NCI-H526 treated with DMSO at 0.1 percent for 48 hours (cell line): ENCODE measurements around the gene NR2F2.

Source experiments
- DNase-seq: peaks from one replicate; lab custom pipeline; 2025; lab: John Stamatoyannopoulos, UW

Gene NR2F2

DNA sequence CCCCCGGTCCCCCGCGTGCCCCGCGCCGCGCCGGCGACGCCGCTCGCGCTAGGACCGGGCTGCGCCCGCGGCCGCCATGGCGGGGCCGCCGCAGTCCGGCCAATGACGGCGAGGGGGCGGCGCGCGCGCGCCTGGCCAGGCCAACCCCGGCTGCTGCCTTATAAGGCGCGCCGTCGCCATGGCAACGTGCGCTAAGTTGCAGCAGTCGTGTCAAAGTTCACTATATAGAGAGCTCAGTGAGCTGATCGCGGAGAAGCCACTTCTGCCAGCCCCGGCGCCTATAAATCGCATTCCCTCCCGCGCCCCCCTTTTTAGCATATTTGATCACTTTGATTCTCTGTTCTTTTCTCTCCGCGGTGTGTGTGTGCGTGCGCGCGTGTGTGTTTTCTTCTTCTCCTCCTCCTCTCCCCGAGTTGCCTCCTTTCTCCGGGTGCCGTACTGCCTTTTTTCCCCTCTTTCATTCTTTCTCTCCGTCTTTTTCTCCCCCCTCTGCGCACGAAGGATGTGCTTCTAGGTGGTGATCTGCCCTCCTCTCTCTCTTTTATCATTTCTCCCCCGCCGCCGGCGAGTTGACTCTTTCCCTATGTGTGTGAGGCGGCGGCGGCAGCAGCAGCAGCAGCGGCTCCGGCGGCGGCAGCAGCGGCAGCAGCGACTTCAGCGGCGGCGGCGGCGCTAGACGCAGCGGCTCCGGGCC, at the start of gene NR2F2:
Gene NR2F2 (plus strand): TSS at position 251 of the 694 bp plus-strand sequence. CDS start 1,406 bp downstream, outside the sequence.
- peak; percentile 91 for DNase-seq

DNA sequence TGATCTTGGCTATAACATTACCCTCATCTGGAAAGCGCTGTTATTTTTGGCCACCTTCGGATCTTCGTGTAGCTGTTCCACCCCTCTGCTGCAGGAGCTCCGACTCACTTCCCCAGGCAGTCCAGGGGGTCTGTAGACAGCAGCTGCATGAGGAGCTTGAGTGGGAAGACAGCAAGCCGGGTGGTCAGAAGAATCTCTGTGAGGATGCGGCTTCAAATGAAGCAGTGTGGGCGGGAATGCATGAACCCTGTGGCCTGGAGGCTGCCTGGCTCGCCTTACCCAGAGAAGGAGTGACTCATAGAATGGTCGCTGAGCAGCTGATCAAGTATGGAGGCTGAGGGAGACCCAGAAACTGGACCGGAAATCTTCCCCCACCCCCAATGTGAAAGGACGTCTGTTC, 45.2 kb upstream of the NR2F2 start:
- DNase-seq = no peak

DNA sequence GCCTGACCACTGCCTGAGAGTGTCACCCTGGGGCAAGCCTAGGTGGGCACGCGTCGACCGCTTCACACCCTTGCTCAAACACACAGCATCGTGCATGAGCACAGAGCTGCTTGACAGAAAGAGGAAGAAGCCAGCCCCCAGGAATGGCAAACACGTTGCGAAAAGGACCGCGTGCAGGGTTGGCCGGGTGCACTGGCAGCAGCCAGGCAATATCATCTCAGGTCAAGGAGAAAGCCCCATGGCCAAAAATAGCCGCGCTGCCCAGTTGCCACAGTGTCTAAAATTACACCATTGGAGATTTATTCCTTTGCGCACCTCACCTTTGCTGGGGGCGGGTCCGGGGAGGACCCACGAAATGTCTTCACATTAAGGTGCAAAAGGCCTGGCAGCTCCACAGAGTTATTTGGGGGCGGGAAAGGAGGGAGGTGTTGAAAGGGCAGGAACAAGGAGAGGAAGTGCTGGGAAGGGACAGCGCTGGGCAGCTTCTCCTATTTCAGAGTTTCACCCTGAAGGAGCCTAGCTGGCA, 44.7 kb upstream of the NR2F2 start:
- no peak for DNase-seq

DNA sequence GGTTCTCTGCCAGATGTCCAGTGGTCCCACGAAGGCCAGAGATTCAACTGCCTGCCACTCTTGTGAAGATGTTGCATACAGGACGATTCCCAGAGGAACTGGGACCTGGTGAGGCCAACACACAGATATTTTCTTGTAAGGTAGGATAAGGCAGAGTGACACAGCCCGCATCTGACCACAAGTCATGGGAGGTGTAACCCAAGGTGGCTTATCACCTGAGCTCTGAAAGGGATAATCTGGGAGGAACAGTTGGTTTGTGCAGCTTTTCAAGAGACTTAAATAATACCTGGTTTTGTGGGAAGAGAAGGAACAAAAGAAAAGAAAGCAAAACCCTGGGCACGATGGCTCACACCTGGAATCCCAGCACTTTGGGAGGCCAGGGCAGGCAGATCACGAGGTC, 39.8 kb upstream of the NR2F2 start:
- DNase-seq = no peak

DNA sequence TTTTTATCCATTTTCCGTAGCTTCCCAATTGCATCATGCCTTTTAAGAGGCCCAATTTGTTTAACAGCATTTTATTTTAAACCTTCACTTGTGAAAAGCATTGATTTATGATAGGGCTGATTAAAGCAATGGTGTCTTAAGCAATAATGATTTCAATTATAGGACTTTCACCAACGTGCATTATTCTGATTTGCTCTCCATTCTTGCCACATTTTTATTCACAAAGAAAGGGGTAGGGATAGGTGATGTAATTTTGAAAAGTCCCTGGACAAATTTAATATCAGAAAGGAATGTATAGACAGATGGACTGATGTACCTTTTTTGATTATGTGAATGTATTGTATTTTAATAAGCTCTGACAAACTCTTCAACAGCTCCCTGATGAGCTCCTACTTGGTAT, 37.9 kb upstream of the NR2F2 start:
- no peak for DNase-seq

DNA sequence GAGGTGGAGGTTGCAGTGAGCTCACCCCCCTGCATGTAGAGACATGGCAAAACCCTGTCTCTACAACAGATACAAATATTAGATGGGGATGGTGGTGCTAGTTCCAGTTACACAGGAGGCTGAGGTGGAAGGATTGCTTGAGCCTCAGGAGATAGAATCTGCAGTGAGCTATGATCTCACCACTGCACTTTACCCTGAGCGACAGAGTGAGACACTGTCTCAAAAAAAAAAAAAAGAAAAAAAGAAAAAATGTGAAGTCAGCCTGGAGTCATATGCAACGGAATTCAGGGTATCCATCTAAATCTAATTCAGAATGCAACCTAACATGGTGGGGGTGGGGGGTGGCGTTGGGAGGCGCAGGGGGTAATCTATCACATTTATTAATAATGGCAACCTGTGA, 37.1 kb upstream of the NR2F2 start:
- DNase-seq = no peak

DNA sequence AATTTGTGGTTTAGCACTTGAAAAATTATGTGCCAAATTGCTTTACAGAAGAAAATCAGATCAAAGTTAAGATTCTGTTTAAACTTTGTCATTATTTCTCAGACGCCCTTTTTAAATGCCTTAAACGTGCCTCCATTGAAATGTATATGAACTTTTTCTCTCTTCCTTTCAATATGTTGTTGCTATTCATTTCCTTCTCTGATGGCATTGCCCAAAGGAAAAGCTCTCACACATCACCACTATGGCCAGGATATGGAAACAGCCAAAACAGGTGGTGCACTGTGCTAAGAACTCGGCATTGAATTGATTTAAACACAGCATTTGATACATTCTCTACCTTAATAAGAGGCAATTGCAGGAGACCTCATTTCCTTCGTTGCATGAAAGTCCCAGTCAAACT, 35.7 kb upstream of the NR2F2 start:
- DNase-seq = no peak

DNA sequence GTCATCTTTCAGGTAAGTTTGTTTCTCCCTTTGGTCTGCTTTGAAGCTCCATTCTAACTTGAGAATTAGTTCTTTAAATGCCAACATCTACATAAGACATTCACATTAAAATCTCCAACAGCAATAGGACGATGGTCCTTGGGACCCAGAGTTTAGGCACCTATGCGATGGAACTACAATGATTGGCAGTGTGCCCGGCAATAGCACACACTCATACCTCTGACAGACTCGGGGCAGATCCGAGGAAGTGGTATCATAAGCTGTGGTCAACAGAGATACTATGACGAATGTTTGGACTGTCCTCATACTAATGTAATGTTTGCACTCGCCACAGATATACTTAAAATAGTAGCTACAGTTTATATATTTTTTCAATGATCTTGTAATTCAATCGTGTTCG, 34.2 kb upstream of the NR2F2 start:
- no peak for DNase-seq

DNA sequence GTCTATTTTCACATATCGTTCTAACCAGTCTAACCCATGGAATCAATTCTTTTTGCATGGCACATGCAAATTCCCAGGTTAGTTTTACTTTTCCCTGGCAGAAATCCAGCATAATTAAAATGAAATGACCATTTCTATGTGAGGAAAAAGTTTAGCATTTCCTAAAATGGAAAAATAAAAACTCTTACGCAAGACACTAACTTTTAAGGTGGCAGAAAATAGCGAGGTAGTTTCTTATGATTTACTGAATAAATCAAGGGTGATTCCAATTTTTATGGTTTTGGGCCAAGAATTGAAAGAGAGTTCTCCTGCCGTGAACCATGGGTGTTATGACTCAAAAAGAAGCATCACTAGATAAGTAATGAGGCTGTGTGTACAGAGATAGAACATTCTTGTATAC, 32.7 kb upstream of the NR2F2 start:
- DNase-seq = no peak

DNA sequence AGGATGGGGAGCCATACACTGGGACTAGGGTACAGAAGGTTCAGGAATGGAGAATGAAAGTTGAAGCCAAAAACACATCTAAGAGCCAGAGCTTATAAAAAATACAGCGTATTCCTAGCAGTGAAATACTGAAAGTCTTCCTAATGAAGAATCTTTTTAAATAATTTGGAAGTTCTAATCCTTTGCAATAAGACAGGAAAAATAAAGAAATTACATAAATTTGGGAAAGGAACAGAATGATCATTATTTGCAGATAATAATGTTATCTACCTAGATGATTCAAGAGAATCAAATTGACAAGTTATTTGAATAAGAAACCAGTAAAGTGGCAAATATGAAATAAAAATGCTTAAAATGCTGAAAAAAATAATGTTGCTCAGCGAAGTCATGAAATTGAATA, 32.3 kb upstream of the NR2F2 start:
- DNase-seq = no peak

DNA sequence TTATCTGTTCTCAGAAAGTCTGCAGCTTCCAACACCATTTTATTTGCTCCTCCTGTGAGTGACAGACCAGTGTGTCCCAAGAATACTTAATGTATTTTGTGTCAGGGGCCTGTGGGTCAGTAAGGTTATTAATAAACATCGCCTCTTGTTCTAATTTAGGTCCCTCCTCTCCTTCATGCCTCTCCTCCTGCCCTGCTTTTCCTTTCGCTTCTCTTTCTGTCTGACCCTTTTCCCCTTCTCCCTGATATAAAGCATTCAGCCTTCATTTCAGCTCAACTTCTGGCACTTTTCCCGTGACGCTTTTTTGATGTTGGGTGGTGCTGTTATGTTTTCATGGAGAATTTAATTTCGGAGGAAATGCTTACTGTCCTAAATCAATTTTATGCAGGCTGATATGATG, 29.7 kb upstream of the NR2F2 start:
- DNase-seq = no peak

DNA sequence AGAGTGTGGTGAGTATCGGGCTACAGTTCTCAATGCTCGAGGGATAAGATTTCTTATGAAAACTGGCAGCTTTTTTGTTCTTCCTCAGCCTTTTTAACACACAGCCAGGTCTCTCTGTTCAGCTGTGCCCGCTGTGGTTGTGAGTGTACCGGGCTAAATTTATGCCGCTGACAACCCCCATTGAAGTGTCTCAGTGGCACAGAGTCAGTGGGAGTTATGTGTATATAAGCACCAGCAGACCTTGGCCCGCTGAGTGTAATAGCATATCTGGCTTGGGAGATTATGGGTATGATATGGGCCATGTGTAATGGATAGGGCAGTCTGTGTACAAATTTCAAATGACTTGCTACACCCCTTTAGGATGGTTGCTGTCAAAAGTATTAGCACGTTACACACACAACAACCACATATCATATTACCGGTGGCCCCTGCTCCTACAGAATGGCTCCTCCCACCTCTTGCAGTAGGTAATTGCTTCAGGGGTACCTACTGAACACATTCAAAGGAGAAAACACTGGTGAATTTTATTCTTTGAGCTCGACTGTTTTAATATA, 26.9 kb upstream of the NR2F2 start:
- no peak for DNase-seq

DNA sequence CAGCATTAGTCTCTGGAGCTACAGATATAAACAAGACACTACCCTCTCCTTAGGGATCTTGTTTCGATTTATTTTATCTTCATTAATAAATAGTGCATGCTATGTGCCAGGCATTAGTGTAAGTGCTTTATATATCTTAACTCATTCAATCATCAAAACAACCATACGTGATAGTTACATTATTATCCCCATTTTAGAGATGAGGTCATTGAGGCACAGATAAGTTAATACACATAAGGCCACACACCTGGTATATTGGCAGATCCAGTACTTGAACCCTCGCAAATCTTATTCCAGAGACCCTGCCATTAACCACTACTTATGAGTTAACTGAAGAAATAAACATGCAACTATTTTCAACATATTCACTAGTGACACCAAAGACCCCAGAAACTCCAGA, 25.7 kb upstream of the NR2F2 start:
- no peak for DNase-seq

DNA sequence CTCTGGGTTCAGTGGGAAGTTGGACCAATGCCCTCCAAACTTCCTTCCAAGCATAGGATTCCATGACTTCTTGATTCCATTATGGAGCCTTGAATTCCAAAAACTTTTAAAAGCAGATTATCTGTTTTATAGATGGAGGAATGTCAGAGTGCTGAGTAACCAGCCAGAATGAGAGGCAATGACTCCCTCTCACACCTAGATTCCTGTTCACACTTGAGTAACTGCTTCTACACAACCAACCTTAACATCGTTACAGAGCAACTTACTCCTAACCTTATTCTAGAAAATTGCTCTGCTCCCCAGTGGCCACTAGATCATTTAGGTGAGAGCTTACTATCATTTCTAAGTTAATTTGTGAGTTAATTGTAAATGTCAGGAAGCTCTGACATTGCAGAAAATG, 24.2 kb upstream of the NR2F2 start:
- no peak for DNase-seq

DNA sequence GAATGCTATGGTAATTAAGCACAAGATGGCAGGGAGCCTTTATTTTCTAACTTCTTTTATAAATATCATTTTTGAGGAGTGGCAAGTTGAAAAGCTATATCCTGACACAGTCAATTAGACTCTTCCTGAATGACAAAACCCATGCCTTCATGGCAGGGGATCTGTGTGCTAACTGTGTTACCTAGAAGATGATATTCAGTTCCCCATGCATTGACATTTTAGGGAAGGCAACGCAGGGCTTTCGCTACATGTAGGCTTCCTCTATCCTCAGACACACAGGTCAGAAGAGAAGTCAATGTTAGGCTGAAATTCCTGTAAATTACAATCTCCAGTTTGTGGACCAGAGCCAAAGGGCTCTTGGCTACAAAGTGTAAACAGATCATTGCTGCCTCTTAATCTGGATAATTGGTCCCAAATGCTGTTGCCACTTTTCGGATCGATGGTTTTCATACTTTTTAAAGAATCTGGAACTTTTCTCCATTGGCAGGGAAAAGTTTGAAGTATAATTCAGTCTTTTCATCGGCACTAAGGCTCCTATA, 22.6 kb upstream of the NR2F2 start:
- DNase-seq = no peak

DNA sequence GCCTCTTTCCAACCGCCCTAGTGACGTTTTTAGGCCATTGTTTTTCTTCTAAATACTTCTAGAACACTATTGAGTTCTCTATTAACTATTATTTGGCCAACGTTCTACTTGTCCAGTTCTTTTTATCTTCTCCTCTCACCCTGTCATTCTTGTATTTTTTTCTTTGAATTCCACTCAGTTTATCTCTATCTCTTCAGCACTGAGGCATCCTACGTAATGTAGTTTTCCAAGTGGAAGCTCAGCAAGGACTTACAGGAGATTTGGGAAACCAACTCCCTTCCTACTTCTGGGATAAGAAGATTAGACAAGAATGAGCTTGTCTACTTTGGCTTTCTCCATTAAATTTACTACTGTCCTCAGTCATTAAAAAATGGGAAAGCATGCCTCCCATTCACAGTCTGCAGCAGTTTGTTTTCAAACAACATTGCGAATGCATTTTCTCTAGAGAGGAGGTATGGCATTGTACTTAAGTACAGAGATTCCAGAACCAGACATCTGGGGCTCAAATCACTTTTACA, 21.3 kb upstream of the NR2F2 start:
- no peak for DNase-seq

DNA sequence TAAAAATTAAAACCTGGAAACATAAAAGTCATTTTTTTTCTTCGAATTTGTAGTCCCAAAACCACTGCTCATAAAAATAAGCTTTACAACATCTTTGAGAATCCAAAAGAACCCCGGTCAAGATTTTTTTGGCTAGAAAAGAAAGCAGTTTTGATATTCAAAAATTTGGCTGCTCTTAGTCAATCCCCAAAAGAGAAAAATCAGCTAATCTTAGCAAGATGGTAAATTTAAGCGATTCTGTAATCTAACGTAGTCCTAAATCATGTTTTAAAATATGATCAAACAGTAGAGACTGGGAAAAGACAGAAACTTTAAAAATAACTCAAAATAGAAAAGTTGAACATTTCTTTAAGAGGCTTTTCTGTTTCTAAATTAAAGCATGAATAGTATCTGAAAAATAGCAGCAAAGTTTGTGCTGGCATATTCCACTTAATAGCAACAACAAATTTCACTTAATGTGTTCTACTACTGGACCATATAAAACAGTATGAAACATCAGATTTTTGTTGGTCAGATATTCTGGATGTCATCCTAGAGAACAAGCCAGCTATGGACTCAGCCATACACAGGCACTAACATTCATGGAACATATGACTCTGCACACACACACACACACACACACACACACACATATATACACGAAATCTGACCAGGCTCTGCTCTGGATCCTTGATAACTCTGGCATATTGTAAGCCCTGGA, 19.1 kb upstream of the NR2F2 start:
- DNase-seq = no peak

DNA sequence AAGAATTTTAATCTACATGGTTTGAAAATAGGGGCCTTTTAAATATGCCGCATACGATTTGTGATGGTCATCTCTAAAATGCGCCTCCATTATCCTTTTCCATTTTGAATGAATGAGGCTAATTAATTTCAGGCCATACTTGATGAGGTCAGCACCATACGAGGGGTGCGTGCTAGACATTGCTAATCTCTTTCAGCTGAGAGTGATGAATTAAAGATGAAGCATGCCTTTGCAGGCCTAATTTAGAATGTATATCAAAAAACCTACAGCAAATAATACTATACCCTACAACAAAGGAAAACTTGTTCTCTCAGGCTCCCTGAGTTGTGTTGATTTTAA, 18.6 kb upstream of the NR2F2 start:
- no peak for DNase-seq

DNA sequence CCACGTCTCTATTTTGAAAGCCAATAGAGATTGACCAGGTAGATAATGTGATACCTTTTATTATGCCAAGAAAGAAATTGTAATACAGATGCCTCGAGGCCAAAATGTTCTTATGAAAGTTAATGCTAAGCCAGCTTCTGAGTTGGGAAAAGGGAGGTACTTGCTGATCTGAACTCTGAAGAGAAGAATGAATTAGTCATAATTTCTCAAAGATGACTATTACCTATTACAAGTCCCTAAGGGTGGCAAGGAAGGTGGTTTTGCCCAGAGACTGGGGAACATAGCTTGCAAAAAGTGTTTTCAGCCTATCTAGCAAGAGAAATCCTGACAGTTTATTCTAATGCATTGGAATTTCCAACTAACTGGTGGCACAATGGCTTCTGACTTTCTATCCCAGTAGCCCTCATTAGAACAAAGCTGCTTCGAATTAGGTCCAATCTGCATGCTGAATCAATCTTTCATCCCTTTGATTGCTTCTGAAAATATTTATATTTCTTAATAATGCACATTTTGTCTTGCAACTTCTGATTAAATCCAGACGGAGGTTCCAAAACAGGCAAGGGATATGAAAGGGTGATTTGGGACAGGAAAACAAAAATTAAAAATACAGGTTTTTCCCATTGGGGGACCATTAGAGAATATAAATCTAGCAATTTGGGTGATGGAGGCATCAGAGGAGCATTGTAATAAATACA, 17.7 kb upstream of the NR2F2 start:
- DNase-seq = no peak

DNA sequence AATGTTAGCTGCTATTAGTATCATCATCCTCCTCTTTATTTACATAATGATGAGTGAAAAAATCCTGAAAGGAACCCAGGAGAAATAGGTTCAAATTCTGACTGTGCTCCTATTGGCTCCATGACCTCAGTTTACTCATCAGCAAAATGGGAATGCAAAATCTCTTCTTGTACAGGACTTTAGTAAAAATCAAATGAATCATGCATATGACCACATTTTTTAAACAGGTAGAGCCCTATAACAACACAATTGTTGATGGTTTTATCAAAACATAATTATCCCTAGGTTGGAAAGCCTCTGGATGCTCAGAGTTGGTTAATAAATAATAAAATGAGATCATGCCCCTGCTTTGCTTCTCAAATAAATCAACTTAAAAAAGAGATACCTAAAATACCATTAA, 16.0 kb upstream of the NR2F2 start:
- no peak for DNase-seq

DNA sequence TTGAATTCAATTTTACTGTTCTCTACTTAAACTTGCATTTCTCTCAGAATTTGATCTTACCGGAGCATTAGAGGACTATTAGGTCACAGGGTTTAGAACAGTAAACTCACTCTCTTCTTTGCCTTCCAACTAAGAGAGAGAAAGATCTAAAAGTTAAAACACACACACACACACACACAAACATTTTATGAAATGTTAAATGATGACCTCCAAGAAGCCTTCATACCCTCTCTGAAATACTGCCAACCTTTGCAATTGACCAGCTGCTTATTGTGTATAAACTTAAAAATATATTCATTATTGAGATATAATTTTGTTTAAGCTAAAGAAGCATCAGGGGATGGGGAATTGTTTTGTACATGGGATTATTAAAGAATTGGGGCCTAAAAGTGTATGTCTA, 15.5 kb upstream of the NR2F2 start:
- no peak for DNase-seq

DNA sequence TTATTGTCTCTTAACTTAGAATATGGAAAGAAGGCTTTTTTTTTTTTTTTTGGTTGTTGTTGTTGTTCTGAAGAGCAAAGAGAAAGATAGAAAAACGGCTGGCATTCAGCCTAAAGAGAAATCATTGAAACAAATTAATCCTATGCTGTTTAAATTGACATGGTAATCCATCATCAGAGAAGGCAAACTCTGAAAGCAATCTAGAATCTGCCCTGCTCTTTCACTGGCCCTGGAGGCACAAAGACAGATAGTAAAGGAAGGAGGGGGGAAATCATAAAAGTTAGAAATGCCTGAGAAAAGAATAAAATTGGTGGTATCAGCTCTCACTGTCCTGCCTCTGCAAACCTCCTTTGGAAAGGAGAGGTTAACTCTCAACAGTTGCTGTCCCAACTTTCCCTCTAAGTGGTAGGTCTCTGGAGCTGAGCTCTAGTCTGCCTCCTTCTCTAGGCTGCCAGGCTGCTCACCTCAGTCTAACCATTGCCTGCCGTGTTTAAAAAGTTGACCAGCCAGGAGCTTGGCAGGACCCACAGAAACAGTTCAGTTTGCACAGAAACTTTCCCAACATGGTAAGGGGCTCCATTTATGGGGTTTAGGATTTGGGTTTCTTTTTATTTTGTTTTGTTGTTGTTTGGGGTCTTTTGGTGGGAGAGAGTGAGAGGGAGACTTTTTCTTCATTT, 13.4 kb upstream of the NR2F2 start:
- DNase-seq = no peak
